ENCODE measurements around the gene PIEZO1. TPM values are rescaled to one million over a fixed set of nuclear protein-coding genes. Genes with fewer than 3 reads are reported as not detected.

PIEZO1 gene
- total RNA-seq, 1 experiment from 2014 or later = 47.1 TPM

- DNase-seq (ENCODE audit: low spot score) = no peak
Observed at GRCh38 chr16:88665570-88665969, 119.5 kb downstream of the PIEZO1 start.

Other genes with a start within 250 kb of the PIEZO1 start
- 6.4 and 10.6 TPM in 2 replicates for gene ZC3H18, start 214.8 kb downstream of the PIEZO1 start, total RNA-seq (2014; rRNA removed; shearing (Covaris generic))
- gene IL17C, start 146.6 kb downstream of the PIEZO1 start, total RNA-seq (2014; rRNA removed; shearing (Covaris generic)) = not detected in 2 replicates
- not detected in 2 replicates for gene CYBA, start 134.2 kb downstream of the PIEZO1 start, total RNA-seq (2014; rRNA removed; shearing (Covaris generic))
- 28.1 and 41.5 TPM in 2 replicates for gene MVD, start 122.1 kb downstream of the PIEZO1 start, total RNA-seq (2014; rRNA removed; shearing (Covaris generic))
- gene SNAI3, start 98.7 kb downstream of the PIEZO1 start, total RNA-seq (2014; rRNA removed; shearing (Covaris generic)) = 0.27 and 0.62 TPM in 2 replicates
- gene RNF166, start 78.8 kb downstream of the PIEZO1 start, total RNA-seq (2014; rRNA removed; shearing (Covaris generic)) = 16.0 and 30.4 TPM in 2 replicates
- gene CTU2, start 78.7 kb downstream of the PIEZO1 start, total RNA-seq (2014; rRNA removed; shearing (Covaris generic)) = 12.2 and 12.6 TPM in 2 replicates
- 26.4 and 27.0 TPM in 2 replicates for gene CDT1, start 18.6 kb upstream of the PIEZO1 start, total RNA-seq (2014; rRNA removed; shearing (Covaris generic))
- gene APRT, start 26.7 kb upstream of the PIEZO1 start, total RNA-seq (2014; rRNA removed; shearing (Covaris generic)) = 401 and 554 TPM in 2 replicates
- gene GALNS, start 71.7 kb upstream of the PIEZO1 start, total RNA-seq (2014; rRNA removed; shearing (Covaris generic)) = 18.2 and 22.7 TPM in 2 replicates
- gene TRAPPC2L, start 71.9 kb upstream of the PIEZO1 start, total RNA-seq (2014; rRNA removed; shearing (Covaris generic)) = 50.7 and 54.2 TPM in 2 replicates
- gene PABPN1L, start 81.4 kb upstream of the PIEZO1 start, total RNA-seq (2014; rRNA removed; shearing (Covaris generic)) = not detected in 2 replicates
- not detected in 2 replicates for gene CBFA2T3, start 192.0 kb upstream of the PIEZO1 start, total RNA-seq (2014; rRNA removed; shearing (Covaris generic))